HEK293 (cell line): ENCODE results near the gene RALA.

Experiments used
- GLIS1 ChIP-seq: fragments of 450-650 bp; formaldehyde crosslinking; IDR thresholded peaks from 2 replicates; pipeline ENCODE4 v1.5.1; 2016; ENCODE audit warnings: missing biosample characterization, missing genetic modification characterization
- GLIS2 ChIP-seq: fragments of 450-650 bp; formaldehyde crosslinking; IDR thresholded peaks from 2 replicates; pipeline ENCODE4 v1.5.1; 2016; ENCODE audit warnings: missing biosample characterization, missing genetic modification characterization
- HOXD13 ChIP-seq: sonication (generic); formaldehyde crosslinking; IDR thresholded peaks from 2 replicates; pipeline ENCODE4 v1.8.0; 2022; ENCODE audit warnings: missing genetic modification reagents, borderline replicate concordance
- SETDB1 ChIP-seq: IDR thresholded peaks from one replicate; pipeline ENCODE4 v1.6.1; 2017; ENCODE audit warnings: mild to moderate bottlenecking, low read length, moderate library complexity, mixed read lengths; ENCODE audit not compliant: insufficient read length
- SP2 ChIP-seq: fragments of 450-650 bp; formaldehyde crosslinking; IDR thresholded peaks from 2 replicates; pipeline ENCODE4 v1.5.1; 2016; ENCODE audit warnings: missing biosample characterization, missing genetic modification characterization
- TCF7L2 ChIP-seq: IDR thresholded peaks from 2 replicates; pipeline ENCODE4 v1.6.1; 2011; ENCODE audit warnings: low read depth, mild to moderate bottlenecking, inconsistent platforms, low read length, moderate library complexity, borderline replicate concordance
- ZBTB7A ChIP-seq: fragments of 450-650 bp; formaldehyde crosslinking; IDR thresholded peaks from 2 replicates; pipeline ENCODE4 v1.5.1; 2016; ENCODE audit warnings: low read depth, missing biosample characterization, missing genetic modification characterization
- ZIC2 ChIP-seq: fragments of 450-650 bp; formaldehyde crosslinking; IDR thresholded peaks from 2 replicates; pipeline ENCODE4 v1.5.1; 2016; ENCODE audit warnings: missing biosample characterization, missing genetic modification characterization
- ZNF112 ChIP-seq: fragments of 450-650 bp; formaldehyde crosslinking; IDR thresholded peaks from 2 replicates; pipeline ENCODE4 v1.5.0; 2017; ENCODE audit warnings: missing biosample characterization, missing genetic modification characterization
- ZNF155 ChIP-seq: fragments of 450-650 bp; formaldehyde crosslinking; IDR thresholded peaks from 2 replicates; pipeline ENCODE4 v1.5.1; 2016; ENCODE audit warnings: missing biosample characterization, missing genetic modification characterization
- ZNF266 ChIP-seq: fragments of 450-650 bp; formaldehyde crosslinking; IDR thresholded peaks from 2 replicates; pipeline ENCODE4 v1.5.1; 2016; ENCODE audit warnings: missing biosample characterization, missing genetic modification characterization, low read depth
- ZNF302 ChIP-seq: fragments of 450-650 bp; formaldehyde crosslinking; IDR thresholded peaks from 2 replicates; pipeline ENCODE4 v1.5.1; 2016; ENCODE audit warnings: missing biosample characterization, missing genetic modification characterization, low read depth
- ZNF37A ChIP-seq: fragments of 450-650 bp; IDR thresholded peaks from 2 replicates; pipeline ENCODE4 v1.5.1; 2018; ENCODE audit warnings: missing biosample characterization, missing genetic modification characterization
- ZNF404 ChIP-seq: fragments of 450-650 bp; formaldehyde crosslinking; IDR thresholded peaks from 2 replicates; pipeline ENCODE4 v1.5.1; 2017; ENCODE audit warnings: missing biosample characterization, missing genetic modification characterization
- ZNF433 ChIP-seq: fragments of 450-650 bp; formaldehyde crosslinking; IDR thresholded peaks from 2 replicates; pipeline ENCODE4 v1.5.1; 2016; ENCODE audit warnings: missing biosample characterization, missing genetic modification characterization, low read depth
- ZNF473 ChIP-seq: fragments of 450-650 bp; formaldehyde crosslinking; IDR thresholded peaks from 2 replicates; pipeline ENCODE4 v1.5.1; 2017; ENCODE audit warnings: missing biosample characterization, missing genetic modification characterization
- ZNF529 ChIP-seq: fragments of 450-650 bp; formaldehyde crosslinking; IDR thresholded peaks from 2 replicates; pipeline ENCODE4 v1.5.1; 2017; ENCODE audit warnings: missing genetic modification characterization, missing biosample characterization; ENCODE audit not compliant: insufficient replicate concordance
- ZNF555 ChIP-seq: fragments of 450-650 bp; formaldehyde crosslinking; conservative IDR thresholded peaks from 2 replicates; pipeline ENCODE4 v1.5.1; 2017; ENCODE audit warnings: missing biosample characterization, mild to moderate bottlenecking, missing genetic modification characterization, inconsistent platforms
- ZNF560 ChIP-seq: fragments of 450-650 bp; formaldehyde crosslinking; IDR thresholded peaks from 2 replicates; pipeline ENCODE4 v1.5.1; 2017; ENCODE audit warnings: missing biosample characterization, missing genetic modification characterization, borderline replicate concordance
- ZNF585B ChIP-seq: fragments of 450-650 bp; formaldehyde crosslinking; IDR thresholded peaks from 2 replicates; pipeline ENCODE4 v1.5.1; 2016; ENCODE audit warnings: missing biosample characterization, missing genetic modification characterization
- ZNF600 ChIP-seq: fragments of 450-650 bp; formaldehyde crosslinking; IDR thresholded peaks from 2 replicates; pipeline ENCODE4 v1.5.1; 2016; ENCODE audit warnings: missing biosample characterization, missing genetic modification characterization
- ZNF664 ChIP-seq: fragments of 450-650 bp; formaldehyde crosslinking; IDR thresholded peaks from 2 replicates; pipeline ENCODE4 v1.5.1; 2016; ENCODE audit warnings: missing biosample characterization, missing genetic modification characterization
- ZNF76 ChIP-seq: fragments of 450-650 bp; formaldehyde crosslinking; IDR thresholded peaks from 2 replicates; pipeline ENCODE4; 2016; ENCODE audit warnings: low read depth, missing biosample characterization, missing genetic modification characterization, borderline replicate concordance
- ZSCAN30 ChIP-seq: fragments of 450-650 bp; IDR thresholded peaks from 2 replicates; pipeline ENCODE4 v1.5.1; 2018; ENCODE audit warnings: missing biosample characterization, mild to moderate bottlenecking, missing genetic modification characterization, moderate library complexity
- TF ChIP-seq, protein P1 (sequence below): fragments of 450-650 bp; formaldehyde crosslinking; IDR thresholded peaks from 2 replicates; pipeline ENCODE4 v1.5.1; 2016; ENCODE audit warnings: missing biosample characterization, missing genetic modification characterization, borderline replicate concordance
- TF ChIP-seq, protein P2 (sequence below): fragments of 450-650 bp; formaldehyde crosslinking; IDR thresholded peaks from 2 replicates; pipeline ENCODE4 v1.5.1; 2016; ENCODE audit warnings: missing biosample characterization, missing genetic modification characterization
- TF ChIP-seq, protein P3 (sequence below): sonication (generic); formaldehyde crosslinking; IDR thresholded peaks from 2 replicates; pipeline ENCODE4 v1.8.1; 2022; ENCODE audit warnings: mild to moderate bottlenecking, moderate library complexity, missing genetic modification reagents
- TF ChIP-seq, protein P4 (sequence below): fragments of 450-650 bp; formaldehyde crosslinking; IDR thresholded peaks from 2 replicates; pipeline ENCODE4 v1.5.1; 2016; ENCODE audit warnings: missing biosample characterization, missing genetic modification characterization
- TF ChIP-seq, protein P5 (sequence below): fragments of 450-650 bp; formaldehyde crosslinking; IDR thresholded peaks from 2 replicates; pipeline ENCODE4 v1.5.1; 2016; ENCODE audit warnings: missing biosample characterization, missing genetic modification characterization, low read depth
- TF ChIP-seq, protein P6 (sequence below): fragments of 450-650 bp; formaldehyde crosslinking; IDR thresholded peaks from 2 replicates; pipeline ENCODE4 v1.5.1; 2016; ENCODE audit warnings: missing biosample characterization, missing genetic modification characterization

Gene RALA

DNA sequence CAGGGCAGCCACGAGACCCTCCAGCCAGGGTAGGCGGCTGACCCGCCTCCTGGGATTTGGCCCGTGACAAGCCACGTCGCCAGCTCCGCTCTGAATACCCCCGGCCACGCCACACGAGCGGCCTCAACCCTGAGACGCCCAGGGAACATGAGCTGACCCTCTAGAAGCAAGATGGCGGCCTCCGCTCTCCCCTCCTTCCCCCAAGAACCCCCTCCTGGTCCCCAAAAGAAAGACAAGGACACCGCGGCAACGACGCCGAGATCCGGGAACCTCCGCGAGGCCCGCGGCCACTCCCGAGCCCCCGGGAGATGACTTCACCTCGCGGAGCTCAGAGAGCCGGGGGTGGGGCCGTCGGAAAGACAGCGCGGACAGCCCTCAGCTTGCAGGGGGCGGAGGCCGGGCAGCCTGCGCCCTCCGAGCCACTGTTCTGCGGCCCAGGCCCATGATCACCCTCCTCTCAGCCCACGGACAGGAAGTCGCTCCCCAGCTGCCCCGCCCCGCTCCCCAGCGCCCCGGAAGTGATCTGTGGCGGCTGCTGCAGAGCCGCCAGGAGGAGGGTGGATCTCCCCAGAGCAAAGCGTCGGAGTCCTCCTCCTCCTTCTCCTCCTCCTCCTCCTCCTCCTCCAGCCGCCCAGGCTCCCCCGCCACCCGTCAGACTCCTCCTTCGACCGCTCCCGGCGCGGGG is at the start of gene RALA (continued):
- TF ChIP-seq ZNF600 (tag by site-specific recombination) (peak; percentile 31), ZNF37A (tag by site-specific recombination) (no peak), ZNF433 (tag by site-specific recombination) (no peak), ZNF404 (tag by site-specific recombination) (no peak), ZNF266 (tag by site-specific recombination) (no peak), TCF7L2 (no peak), GLIS1 (tag by site-specific recombination) (peak; percentile 31; the same call in 1 of the 2 replicates), ZNF473 (tag by site-specific recombination) (no peak), ZBTB7A (tag by site-specific recombination) (no peak), ZNF664 (tag by site-specific recombination) (no peak), ZNF302 (tag by site-specific recombination) (no peak), ZSCAN30 (peak; percentile 43; the same call in 1 of the 2 replicates), ZNF112 (no peak), ZNF155 (tag by site-specific recombination) (no peak), SETDB1 (no peak), HOXD13 (no peak), ZNF555 (tag by site-specific recombination) (no peak), SP2 (peak; percentile 91), GLIS2 (tag by site-specific recombination) (peak; percentile 65), ZIC2 (tag by site-specific recombination) (no peak), ZNF529 (tag by site-specific recombination) (no peak), ZNF76 (tag by site-specific recombination) (0 out of 2 replicates have a peak, but pooled peaks have one; percentile 44), ZNF560 (tag by site-specific recombination) (no peak), ZNF585B (tag by site-specific recombination) (no peak)
- TF ChIP-seq, protein P1, sequence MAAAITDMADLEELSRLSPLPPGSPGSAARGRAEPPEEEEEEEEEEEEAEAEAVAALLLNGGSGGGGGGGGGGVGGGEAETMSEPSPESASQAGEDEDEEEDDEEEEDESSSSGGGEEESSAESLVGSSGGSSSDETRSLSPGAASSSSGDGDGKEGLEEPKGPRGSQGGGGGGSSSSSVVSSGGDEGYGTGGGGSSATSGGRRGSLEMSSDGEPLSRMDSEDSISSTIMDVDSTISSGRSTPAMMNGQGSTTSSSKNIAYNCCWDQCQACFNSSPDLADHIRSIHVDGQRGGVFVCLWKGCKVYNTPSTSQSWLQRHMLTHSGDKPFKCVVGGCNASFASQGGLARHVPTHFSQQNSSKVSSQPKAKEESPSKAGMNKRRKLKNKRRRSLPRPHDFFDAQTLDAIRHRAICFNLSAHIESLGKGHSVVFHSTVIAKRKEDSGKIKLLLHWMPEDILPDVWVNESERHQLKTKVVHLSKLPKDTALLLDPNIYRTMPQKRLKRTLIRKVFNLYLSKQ (tag by site-specific recombination): no peak
- TF ChIP-seq, protein P2, sequence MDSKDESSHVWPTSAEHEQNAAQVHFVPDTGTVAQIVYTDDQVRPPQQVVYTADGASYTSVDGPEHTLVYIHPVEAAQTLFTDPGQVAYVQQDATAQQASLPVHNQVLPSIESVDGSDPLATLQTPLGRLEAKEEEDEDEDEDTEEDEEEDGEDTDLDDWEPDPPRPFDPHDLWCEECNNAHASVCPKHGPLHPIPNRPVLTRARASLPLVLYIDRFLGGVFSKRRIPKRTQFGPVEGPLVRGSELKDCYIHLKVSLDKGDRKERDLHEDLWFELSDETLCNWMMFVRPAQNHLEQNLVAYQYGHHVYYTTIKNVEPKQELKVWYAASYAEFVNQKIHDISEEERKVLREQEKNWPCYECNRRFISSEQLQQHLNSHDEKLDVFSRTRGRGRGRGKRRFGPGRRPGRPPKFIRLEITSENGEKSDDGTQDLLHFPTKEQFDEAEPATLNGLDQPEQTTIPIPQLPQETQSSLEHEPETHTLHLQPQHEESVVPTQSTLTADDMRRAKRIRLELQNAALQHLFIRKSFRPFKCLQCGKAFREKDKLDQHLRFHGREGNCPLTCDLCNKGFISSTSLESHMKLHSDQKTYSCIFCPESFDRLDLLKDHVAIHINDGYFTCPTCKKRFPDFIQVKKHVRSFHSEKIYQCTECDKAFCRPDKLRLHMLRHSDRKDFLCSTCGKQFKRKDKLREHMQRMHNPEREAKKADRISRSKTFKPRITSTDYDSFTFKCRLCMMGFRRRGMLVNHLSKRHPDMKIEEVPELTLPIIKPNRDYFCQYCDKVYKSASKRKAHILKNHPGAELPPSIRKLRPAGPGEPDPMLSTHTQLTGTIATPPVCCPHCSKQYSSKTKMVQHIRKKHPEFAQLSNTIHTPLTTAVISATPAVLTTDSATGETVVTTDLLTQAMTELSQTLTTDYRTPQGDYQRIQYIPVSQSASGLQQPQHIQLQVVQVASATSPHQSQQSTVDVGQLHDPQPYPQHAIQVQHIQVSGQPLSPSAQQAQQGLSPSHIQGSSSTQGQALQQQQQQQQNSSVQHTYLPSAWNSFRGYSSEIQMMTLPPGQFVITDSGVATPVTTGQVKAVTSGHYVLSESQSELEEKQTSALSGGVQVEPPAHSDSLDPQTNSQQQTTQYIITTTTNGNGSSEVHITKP (tag by site-specific recombination): no peak
- TF ChIP-seq, protein P3, sequence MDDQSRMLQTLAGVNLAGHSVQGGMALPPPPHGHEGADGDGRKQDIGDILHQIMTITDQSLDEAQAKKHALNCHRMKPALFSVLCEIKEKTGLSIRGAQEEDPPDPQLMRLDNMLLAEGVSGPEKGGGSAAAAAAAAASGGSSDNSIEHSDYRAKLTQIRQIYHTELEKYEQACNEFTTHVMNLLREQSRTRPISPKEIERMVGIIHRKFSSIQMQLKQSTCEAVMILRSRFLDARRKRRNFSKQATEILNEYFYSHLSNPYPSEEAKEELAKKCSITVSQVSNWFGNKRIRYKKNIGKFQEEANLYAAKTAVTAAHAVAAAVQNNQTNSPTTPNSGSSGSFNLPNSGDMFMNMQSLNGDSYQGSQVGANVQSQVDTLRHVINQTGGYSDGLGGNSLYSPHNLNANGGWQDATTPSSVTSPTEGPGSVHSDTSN: 0 out of 2 replicates have a peak, but pooled peaks have one; percentile 9
- TF ChIP-seq, protein P4, sequence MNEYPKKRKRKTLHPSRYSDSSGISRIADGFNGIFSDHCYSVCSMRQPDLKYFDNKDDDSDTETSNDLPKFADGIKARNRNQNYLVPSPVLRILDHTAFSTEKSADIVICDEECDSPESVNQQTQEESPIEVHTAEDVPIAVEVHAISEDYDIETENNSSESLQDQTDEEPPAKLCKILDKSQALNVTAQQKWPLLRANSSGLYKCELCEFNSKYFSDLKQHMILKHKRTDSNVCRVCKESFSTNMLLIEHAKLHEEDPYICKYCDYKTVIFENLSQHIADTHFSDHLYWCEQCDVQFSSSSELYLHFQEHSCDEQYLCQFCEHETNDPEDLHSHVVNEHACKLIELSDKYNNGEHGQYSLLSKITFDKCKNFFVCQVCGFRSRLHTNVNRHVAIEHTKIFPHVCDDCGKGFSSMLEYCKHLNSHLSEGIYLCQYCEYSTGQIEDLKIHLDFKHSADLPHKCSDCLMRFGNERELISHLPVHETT (tag by site-specific recombination): 0 out of 2 replicates have a peak, but pooled peaks have one; percentile 13
- TF ChIP-seq, protein P5, sequence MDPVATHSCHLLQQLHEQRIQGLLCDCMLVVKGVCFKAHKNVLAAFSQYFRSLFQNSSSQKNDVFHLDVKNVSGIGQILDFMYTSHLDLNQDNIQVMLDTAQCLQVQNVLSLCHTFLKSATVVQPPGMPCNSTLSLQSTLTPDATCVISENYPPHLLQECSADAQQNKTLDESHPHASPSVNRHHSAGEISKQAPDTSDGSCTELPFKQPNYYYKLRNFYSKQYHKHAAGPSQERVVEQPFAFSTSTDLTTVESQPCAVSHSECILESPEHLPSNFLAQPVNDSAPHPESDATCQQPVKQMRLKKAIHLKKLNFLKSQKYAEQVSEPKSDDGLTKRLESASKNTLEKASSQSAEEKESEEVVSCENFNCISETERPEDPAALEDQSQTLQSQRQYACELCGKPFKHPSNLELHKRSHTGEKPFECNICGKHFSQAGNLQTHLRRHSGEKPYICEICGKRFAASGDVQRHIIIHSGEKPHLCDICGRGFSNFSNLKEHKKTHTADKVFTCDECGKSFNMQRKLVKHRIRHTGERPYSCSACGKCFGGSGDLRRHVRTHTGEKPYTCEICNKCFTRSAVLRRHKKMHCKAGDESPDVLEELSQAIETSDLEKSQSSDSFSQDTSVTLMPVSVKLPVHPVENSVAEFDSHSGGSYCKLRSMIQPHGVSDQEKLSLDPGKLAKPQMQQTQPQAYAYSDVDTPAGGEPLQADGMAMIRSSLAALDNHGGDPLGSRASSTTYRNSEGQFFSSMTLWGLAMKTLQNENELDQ (tag by site-specific recombination): no peak
- TF ChIP-seq, protein P6, sequence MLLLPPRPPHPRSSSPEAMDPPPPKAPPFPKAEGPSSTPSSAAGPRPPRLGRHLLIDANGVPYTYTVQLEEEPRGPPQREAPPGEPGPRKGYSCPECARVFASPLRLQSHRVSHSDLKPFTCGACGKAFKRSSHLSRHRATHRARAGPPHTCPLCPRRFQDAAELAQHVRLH: no peak
